A673 (cell line): ENCODE measurements around the gene PAPSS2. TPM values are rescaled to one million over a fixed set of nuclear protein-coding genes. Genes with fewer than 3 reads are reported as not detected.
"Not testable (repeated sequence)": the region's sequence is repeated elsewhere in the genome, so short reads cannot be mapped to it uniquely, and the experiment has no call there.

ENCODE experiments used
- BruUV-seq: library from RNA; stranded (reverse); fragments of 400-500 nt; replicated peaks from 2 replicates; lab custom pipeline; 2021; lab: Mats Ljungman, UMichigan
- CTCF ChIA-PET: fragments of 300-600 bp; sonication (Branson Sonifier 250); formaldehyde crosslinking; loops from one replicate; lab custom pipeline; 2022; ENCODE audit warnings: antibody characterized with exemption; lab: Charles Lee
- POLR2A ChIA-PET: fragments of 300-600 bp; sonication (Branson Sonifier 250); formaldehyde crosslinking; loops from one replicate; lab custom pipeline; 2022; ENCODE audit warnings: antibody characterized with exemption; ENCODE audit not compliant: low non-redundant PET; lab: Charles Lee
- DNase-seq: peaks from one replicate; pipeline ENCODE4 v3.0.0-alpha.2; 2015; ENCODE audit warnings: low spot score
- H3K27ac ChIP-seq: fragments of 200-600 bp; sonication (generic); 2 replicates; pipeline ENCODE4 v1.5.1; 2016; ENCODE audit warnings: mixed run types, low read depth, mild to moderate bottlenecking, mixed read lengths, antibody characterized with exemption, low read length; ENCODE audit not compliant: poor library complexity, severe bottlenecking
- H3K27me3 ChIP-seq: fragments of 200-600 bp; sonication (generic); replicated peaks from 2 replicates; pipeline ENCODE4 v1.6.1; 2017; ENCODE audit warnings: mixed run types, low read depth, mild to moderate bottlenecking, mixed read lengths, antibody characterized with exemption, low read length; ENCODE audit not compliant: insufficient read depth, poor library complexity
- H3K36me3 ChIP-seq: fragments of 200-600 bp; sonication (generic); 2 replicates; pipeline ENCODE4 v1.6.1; 2016; ENCODE audit warnings: mixed run types, mild to moderate bottlenecking, mixed read lengths, antibody characterized with exemption, low read length; ENCODE audit not compliant: insufficient read depth, poor library complexity, severe bottlenecking
- H3K4me1 ChIP-seq: fragments of 200-600 bp; sonication (generic); 2 replicates; pipeline ENCODE4 v1.6.1; 2017; ENCODE audit warnings: mixed run types, mild to moderate bottlenecking, mixed read lengths, antibody characterized with exemption, low read length; ENCODE audit not compliant: insufficient read depth, poor library complexity, severe bottlenecking
- H3K4me3 ChIP-seq: fragments of 200-600 bp; sonication (generic); 2 replicates; pipeline ENCODE4 v1.5.1; 2016; ENCODE audit warnings: low read depth, mixed run types, mild to moderate bottlenecking, mixed read lengths, low read length; ENCODE audit not compliant: poor library complexity, severe bottlenecking
- H3K9me3 ChIP-seq: fragments of 200-600 bp; sonication (generic); 2 replicates; pipeline ENCODE4 v1.6.1; 2016; ENCODE audit warnings: mixed run types, low read depth, mild to moderate bottlenecking, mixed read lengths, antibody characterized with exemption, low read length; ENCODE audit not compliant: poor library complexity, severe bottlenecking
- EZH2 ChIP-seq: fragments of 200-600 bp; sonication (generic); IDR thresholded peaks from 2 replicates; pipeline ENCODE4 v1.6.1; 2017; ENCODE audit warnings: borderline replicate concordance, low read depth, mild to moderate bottlenecking, mixed read lengths, antibody characterized with exemption, low read length; ENCODE audit not compliant: poor library complexity, severe bottlenecking
- intact Hi-C: fragments of 100-400 bp; cut with micrococcal nuclease; formaldehyde crosslinking; loops from one replicate; pipeline ENCODE4 v1.10.0; 2022; ENCODE audit not compliant: unreplicated experiment
- total RNA-seq: library from RNA; stranded (reverse); gene quantifications from 2 replicates; pipeline ENCODE4 v1.2.3, GENCODE V29; 2021
- TF ChIP-seq, protein P1 (sequence below): fragments of 300-800, 200-600 bp; sonication (generic); conservative IDR thresholded peaks from 2 replicates; pipeline ENCODE4 v1.5.1; 2017; ENCODE audit warnings: low read depth, mild to moderate bottlenecking, antibody characterized with exemption, low read length, moderate library complexity, mixed read lengths

PAPSS2 gene
- total RNA-seq, 1 experiment from 2014 or later = 14.0 TPM

DNA sequence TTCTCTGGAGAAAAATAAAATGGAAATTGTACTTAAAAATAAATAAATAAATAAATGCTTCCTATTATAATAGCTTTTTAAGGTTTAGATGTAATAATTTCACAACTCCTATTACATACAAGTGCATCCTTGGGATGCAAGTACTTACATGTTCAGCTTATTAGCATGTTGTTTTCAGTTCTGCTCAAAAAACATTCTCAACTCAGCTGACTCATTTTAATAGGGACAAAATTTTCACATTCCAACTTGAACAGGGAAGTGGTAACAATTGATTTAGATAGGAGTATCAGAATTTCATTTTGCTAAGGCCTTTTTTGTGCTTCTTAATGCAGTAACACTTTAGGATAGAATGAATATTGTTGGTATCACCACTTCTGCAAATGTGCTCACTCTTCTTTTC is 16.7 kb upstream of the PAPSS2 start:
- Histone ChIP-seq H3K36me3 (no peaks in the 10 kb centered on the region), H3K4me3 (no peak overlapping the region), H3K27ac (no peak overlapping the region), H3K4me1 (no peaks in the 10 kb centered on the region), H3K9me3 (no peaks in the 10 kb centered on the region), H3K27me3 (no peaks in the 10 kb centered on the region)
- DNase-seq = no peak
- ChIA-PET CTCF (no interaction called here), POLR2A (no interaction called here)
- BruUV-seq = no TSS peak
- TF ChIP-seq, protein P1, sequence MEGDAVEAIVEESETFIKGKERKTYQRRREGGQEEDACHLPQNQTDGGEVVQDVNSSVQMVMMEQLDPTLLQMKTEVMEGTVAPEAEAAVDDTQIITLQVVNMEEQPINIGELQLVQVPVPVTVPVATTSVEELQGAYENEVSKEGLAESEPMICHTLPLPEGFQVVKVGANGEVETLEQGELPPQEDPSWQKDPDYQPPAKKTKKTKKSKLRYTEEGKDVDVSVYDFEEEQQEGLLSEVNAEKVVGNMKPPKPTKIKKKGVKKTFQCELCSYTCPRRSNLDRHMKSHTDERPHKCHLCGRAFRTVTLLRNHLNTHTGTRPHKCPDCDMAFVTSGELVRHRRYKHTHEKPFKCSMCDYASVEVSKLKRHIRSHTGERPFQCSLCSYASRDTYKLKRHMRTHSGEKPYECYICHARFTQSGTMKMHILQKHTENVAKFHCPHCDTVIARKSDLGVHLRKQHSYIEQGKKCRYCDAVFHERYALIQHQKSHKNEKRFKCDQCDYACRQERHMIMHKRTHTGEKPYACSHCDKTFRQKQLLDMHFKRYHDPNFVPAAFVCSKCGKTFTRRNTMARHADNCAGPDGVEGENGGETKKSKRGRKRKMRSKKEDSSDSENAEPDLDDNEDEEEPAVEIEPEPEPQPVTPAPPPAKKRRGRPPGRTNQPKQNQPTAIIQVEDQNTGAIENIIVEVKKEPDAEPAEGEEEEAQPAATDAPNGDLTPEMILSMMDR = no peak
- TF ChIP-seq EZH2 = no peak
- intact Hi-C loops = no loop called here

DNA sequence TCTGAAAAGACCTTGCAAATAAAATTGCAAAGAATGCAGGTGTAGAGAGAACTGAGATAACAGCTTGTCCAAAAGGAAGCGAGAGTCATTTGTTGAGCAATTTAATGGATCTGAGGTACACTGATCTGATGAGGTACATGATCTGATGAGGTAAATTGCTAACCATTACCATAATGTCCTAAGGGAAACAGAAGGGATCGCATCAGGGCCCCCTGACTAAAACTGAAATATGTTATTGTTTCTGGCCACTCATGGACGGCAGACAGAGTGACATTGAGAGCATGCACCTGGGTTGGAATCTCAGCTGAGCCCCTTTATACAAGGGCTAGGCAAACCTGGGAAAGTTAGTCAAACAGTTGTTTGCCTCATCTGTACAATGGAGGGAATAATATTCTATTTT is 15.8 kb upstream of the PAPSS2 start:
- Histone ChIP-seq H3K27ac (no peak overlapping the region), H3K9me3 (no peaks in the 10 kb centered on the region), H3K36me3 (no peaks in the 10 kb centered on the region), H3K4me3 (no peak overlapping the region), H3K27me3 (no peaks in the 10 kb centered on the region), H3K4me1 (no peaks in the 10 kb centered on the region)
- no peak for DNase-seq
- intact Hi-C loops = no loop called here
- ChIA-PET POLR2A (no interaction called here), CTCF (no interaction called here)
- TF ChIP-seq, protein P1 = no peak
- TF ChIP-seq EZH2 = no peak
- BruUV-seq = no TSS peak

DNA sequence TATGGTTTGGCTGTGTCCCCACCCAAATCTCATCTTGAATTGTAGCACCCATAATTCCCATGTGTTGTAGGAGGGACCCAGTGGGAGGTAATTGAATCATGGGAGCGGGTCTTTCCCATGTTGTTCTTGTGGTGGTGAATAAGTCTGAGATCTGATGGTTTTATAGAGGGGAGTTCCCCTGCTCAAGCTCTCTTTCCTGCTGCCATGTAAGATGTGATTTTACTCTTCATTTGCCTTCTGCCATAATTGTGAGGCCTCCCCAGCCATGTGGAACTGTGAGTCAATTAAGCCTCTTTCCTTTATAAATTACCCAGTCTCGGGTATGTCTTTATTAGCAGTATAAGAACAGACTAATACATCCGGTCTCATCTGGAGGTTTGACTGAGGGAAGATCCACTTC is 15.2 kb upstream of the PAPSS2 start:
- POLR2A ChIA-PET, CTCF ChIA-PET: not testable (repeated sequence)

DNA sequence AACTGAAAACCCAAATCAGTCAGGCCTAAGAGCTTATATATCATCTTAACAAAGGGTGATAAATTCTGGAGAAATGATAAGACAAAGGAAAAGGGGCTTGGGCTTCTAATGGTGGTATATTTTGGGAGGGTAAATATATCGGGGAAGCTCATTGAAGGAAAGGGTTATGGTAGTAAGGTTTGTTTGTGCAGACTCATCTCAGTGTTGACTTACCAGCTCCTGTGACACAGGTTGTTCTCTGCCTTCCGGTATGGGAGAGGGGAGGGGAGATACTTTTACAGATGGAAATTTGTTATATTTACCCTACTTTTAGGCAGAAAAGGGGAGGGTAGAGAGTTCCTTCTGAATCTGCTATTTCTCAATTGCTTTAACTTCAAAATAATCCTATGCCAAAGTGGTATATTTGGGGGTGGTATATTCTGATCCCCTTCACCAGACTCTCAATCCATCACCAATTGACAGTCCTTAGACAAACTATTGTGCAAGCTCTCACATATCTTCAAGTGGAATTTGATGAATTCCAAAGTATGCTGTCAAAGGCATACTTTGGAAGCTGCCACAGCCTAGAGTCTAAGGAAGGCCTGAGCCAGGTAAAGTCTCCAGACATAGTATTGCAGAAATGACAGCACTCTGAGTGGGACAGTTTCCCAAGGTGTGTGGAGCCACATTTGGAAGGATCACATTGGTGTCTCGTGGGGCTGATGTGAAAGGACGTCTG is 13.3 kb upstream of the PAPSS2 start:
- Histone ChIP-seq H3K27ac (no peak overlapping the region), H3K4me1 (no peaks in the 10 kb centered on the region), H3K36me3 (no peaks in the 10 kb centered on the region), H3K9me3 (no peaks in the 10 kb centered on the region), H3K27me3 (no peaks in the 10 kb centered on the region), H3K4me3 (no peak overlapping the region)
- no peak for TF ChIP-seq EZH2
- TF ChIP-seq, protein P1 = no peak
- BruUV-seq = no TSS peak
- ChIA-PET POLR2A (no interaction called here), CTCF (no interaction called here)
- intact Hi-C loops = no loop called here
- DNase-seq = no peak

More for the DNA sequence above, 15.2 kb upstream of the PAPSS2 start:
- H3K27ac ChIP-seq, H3K9me3 ChIP-seq, H3K27me3 ChIP-seq, H3K4me3 ChIP-seq, DNase-seq, intact Hi-C loops, H3K4me1 ChIP-seq, BruUV-seq, H3K36me3 ChIP-seq: not testable (repeated sequence)
